GM12891 (cell line): ENCODE measurements around the gene REC114.

Source experiments
- POLR2A ChIP-seq: IDR thresholded peaks from 2 replicates; pipeline ENCODE4 v1.6.1; 2011; ENCODE audit warnings: low read depth, low read length, control low read depth
- POLR2AphosphoS5 ChIP-seq: IDR thresholded peaks from 2 replicates; pipeline ENCODE4 v1.6.1; 2011; ENCODE audit warnings: low read depth, low read length, control low read depth
- TAF1 ChIP-seq: IDR thresholded peaks from 2 replicates; pipeline ENCODE4 v1.6.1; 2011; ENCODE audit warnings: low read depth, low read length, control low read depth

- TF ChIP-seq POLR2A (no peak), POLR2AphosphoS5 (no peak), TAF1 (no peak)
Observed at GRCh38 chr15:73515527-73515926, 72.6 kb downstream of the REC114 start.
